Measurements from ENCODE around the gene ATP5MG.

ATP5MG gene

GRCh38 chr11:118442908-118443589 lies 41.6 kb downstream of the ATP5MG start:
- FAIRE-seq = no peak

GRCh38 chr11:118443590-118444218 lies 42.3 kb downstream of the ATP5MG start:
- no peak for FAIRE-seq

GRCh38 chr11:118447423-118447822 lies 46.0 kb downstream of the ATP5MG start:
- FAIRE-seq = no peak

GRCh38 chr11:118448294-118448693 lies 46.9 kb downstream of the ATP5MG start:
- no peak for FAIRE-seq

GRCh38 chr11:118449316-118449918 lies 48.0 kb downstream of the ATP5MG start:
- no peak for FAIRE-seq

GRCh38 chr11:118450451-118450850 lies 49.0 kb downstream of the ATP5MG start:
- no peak for FAIRE-seq
